NCI-H1105 (cell line): Measurements from ENCODE around the gene COL23A1.

Source experiments
- DNase-seq: peaks from one replicate; lab custom pipeline; 2025; lab: John Stamatoyannopoulos, UW

COL23A1 gene

DNA sequence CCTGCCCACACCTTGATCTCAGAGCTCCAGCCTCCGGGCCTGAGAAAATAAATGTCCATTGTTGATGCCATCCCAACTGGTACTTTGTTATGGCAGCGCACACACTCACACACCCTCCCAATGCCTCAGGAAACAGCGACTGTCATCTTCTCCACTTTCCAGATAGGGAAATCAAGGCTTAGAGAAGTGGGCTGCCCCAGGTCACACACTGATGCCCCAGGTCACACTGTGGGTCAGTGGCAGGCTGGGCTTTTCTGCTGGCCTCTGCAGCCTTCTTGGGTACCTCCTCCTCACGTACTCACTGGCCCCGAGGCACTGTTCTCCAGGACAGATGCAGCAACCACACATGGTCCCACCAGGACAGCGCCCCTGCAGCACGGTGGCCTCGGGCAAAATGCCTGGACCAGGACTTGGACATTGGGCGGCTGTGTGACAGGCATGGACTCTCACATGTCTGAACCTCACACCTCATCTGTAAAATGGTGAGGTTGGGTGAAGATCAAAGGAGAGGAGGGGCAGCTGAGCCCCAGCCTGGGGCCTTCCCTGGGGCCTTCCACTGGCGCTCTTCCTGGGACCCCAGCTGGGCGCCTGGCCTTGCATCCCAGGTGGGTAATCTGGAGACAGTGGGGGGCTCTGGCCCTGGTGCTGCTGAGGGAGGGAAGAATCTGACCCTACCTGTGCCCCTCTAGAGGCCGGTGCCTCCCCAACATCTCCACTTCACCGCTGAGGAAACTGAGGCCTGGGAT is 156.0 kb downstream of the COL23A1 start:
- DNase-seq, result no peak

DNA sequence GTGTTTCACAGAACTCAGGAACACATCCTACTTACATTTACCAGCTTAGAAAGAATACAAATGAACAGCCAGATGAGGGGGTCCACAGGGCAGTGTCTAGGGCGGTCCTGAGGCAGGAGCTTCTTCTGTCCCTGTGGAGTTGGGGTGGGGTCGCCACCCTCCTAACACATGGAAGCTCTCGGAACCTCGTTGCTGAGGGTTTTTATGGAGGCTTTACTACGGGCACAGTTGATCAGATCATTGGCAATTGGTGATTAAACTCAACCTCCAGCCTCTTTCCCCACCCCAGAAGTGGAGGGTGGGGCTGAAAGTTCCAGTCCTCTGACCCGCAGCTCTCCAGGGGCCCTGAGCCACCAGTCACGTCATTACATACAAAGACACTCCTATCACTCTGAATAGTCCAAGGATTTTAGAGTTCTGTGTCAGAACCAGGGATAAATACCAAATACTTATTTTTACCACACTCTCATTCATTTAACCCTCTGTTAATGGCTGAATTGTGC is 156.9 kb downstream of the COL23A1 start:
- no peak for DNase-seq

DNA sequence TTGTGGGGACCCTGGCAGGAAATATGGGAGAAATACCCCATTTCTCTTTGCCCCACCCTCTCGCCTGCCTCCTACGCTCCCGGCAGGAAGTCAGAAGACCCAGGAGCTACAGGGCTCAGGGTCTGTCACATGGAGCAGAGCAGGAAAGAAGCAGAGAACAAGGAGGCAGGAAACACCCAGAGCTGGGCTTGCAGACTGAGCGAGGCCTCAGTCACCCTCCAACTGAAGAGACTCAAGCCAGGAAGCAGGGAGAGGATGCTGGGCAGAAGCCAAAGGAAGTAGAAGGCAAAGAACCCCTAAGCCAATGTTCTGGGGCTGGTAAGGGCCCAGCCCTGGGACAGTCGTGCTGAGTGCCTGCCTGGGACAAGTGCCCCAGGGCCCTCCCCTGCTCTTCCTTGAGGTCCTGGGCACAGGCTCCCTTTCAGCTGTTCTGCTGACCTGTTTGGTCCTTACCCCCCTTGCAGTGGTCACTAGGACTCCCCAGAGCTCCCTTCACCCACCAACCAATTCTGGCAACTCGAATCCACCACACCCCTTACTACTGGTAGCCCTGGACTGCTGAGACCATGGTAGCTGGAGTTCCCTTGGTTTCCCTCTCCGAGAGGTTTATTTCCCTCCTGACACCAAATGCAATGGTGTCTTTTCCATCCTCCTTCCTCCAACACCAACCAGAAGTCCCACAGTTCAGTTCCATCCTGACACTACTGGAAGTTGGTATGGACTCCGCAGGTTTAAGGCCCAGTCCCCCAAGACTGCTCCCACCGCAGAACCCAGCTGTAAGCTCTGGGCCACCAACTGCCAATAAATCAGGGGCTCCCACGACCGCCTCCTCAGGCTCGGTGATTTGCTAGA is 157.5 kb downstream of the COL23A1 start:
- no peak for DNase-seq

DNA sequence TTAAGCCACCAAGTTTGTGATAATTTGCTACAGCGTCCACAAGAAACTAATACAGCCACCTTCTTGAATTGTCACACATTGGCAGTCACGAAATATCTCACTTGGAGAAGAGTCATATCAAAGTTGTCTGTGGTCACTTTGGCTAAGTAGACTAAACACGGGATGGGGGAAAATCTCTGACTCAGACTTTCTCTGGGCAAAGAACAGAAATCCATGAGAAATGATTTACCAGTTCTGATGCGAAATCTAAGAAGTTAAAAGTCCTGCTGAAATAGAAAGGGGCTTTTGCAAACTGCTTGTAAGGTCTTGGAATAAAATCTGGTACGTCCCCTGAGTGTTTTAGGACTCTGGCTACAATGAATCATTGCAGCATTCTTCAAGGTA is 158.4 kb downstream of the COL23A1 start:
- no peak for DNase-seq

DNA sequence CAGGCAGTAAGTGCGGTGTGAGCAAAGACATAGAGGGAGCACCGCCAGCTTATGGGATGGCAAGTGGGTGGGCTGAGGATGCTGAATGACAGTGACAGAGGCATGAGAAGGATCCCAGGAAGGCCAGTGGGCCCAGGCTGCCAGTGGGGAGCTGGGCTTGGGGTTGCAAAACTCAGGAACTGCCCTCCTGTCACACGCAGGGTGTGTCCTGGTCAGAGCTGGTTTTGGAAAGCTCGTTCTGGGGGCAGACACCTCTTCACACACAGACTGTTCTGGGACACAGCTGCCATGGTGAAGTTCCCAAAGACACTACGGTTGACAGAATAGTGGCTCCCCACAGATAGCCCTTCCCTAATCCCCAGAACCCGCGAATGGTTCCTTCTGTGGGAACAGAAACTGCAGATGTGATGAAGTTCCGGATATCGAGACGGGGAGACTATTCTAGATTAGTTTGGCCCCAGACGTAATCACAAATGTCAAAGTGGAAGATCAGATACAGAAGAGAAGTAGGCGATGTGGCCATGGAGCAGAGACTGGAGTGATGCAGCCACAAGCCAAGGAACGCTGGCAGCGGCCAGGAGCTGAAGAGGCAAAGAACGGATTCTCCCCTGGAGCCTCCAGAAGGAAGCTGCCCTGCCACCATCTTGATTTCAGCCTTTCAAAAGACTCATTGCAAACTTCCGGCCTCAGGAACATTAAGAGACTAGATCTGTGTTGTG is 159.0 kb downstream of the COL23A1 start:
- DNase-seq, result no peak

DNA sequence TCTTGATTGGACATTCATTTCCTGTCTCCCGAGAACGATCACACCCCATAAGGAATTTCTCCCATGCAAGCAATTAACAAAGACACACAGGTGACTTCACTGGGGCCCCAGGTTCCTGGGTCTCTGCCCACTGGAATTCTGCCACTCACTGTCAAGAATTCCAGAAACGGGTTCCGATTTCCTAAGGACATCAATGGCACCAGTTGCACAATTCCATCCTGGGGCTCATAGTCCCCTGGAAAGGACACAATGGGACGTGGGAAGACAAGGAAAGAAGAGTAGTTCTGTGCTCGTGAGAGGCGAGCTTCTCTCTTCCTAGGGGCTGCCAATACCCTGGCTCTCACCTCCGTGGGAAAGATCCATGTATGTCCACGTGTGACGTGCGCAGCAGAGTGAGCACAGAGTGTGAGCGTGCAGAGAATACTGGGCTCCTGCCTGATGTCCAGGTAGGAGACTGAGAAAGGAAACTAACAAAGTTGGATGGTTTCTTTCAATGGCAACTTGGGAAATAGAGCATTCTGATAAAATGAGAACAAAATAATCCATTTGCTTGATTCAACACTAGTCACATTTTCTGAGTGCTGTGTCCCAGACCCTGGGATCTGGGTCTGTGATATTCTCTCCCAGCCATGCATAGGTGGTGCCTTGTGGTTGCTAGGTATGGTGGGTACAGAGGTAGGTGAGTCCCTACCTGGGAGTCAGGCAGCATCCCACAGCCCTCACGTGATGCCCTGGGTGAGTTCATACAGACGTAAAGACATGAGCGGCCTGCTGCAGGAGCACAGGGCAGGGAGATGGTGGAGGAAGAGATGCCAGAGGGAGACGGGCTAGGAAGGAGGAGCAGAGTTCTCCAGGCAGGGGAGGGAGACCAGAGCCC is 159.8 kb downstream of the COL23A1 start:
- DNase-seq, result no peak

DNA sequence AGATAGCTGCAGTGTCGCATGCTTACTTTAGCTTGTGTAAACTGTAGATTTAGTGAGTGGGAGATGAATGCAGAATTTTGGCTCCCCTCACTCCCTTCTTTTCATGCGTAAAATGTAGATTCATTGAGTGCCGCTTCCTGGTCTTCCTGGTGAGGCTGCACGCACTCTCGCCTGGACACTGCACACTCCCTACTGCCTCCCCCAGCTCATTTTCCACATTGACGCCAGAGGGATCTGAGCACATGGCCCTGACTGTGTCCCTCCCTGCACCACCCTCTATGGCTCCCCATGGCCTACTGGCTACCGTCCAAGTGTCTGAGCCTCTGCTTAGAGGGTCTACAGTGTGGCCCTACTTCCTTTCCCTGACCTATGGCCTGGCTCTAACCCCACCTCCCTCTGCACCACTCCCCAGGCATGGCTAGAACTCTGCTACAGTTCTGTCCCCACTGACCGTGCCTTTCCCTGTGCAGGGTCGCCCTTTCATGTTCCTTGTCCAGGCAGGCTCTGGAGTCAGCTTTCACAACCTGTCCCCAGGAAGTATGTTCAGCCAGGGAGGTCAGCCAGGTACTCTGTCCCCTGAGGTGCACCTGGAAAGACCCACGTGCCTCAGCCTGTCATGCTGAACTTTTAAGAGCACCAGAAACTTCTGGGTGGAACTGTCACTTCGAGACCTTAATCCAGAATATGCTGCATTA is 160.6 kb downstream of the COL23A1 start:
- no peak for DNase-seq

DNA sequence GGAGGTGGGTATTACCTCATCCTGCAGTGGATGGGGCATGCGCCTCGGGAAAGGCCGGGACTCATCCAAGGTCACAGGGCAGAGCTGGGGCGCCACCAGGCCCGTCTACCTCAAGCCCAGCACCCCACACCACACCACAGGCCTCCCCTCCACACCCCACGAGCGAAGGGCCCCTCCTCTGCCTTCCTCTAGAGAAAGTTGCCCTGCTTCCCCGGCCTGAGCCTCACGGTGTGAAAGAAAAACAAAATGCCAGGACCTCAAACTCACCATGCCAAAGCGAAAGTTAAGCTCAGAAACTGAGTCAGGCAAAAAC is 161.1 kb downstream of the COL23A1 start:
- no peak for DNase-seq

DNA sequence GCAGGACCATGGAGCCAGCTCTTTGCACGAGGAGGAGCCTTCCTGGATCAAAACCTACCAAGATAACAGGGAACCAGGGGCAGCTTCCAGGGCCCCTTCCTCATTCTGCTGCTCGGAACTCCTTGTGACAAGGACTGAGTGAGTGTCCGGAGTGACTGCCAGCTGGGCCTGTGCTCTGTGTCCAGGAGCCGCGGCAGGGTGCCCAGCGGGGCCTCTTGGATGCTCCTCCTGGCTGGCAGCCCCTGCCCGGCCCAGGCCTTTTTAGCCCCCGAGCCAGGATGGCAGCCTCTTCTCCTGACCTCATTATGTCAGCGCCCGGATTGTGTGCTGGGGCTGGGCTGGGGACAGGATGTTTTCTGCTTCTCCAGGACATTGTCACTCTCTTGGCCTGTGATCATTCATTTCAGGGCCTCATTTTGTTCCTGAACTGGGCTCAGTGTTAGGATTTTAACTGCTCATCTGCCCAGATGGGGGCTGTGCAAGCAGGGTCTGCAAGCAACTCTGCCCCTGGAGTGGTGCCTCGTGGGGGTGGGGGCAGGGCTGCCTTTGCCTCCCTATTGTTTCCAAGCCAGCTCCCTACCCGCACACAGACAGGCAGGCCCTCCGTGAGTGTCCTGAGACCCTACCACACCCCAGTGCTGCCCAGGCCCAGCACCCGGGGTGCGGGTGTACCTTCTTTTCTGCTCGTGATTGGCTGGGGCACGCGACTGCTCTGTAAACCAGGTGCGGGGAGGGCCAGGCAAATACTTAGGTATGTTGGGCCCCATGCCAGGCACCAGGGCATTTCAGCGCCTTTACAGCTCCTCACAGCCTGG is 161.6 kb downstream of the COL23A1 start:
- DNase-seq, result no peak

DNA sequence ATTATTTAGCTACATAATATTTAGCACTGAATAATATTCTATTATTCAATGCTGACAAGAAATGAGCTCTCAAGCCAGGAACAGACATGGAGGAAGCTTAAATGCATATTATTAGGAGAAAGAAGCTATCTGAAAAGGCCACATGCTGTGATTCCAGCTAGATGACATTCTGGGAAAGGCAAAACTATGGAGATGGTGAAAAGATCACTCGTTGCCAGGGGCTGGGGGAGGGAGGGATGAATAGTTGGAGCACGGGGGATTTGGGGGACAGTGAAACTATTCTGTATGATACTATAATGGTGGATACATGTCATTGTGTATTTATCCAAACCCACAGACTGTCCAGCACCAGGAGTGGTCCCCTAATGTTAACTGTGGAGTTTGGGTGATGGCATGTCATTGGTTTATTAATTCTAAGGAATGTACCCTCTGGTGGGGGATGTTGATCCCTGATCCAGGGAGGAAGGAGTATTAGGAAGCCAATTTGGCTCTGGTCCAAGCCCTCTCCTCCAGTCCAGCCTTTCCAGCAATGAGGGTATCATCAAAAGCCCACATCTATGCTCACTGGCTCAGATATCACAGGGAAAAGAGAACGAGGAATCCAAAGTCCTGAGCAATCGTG is 162.5 kb downstream of the COL23A1 start:
- no peak for DNase-seq

DNA sequence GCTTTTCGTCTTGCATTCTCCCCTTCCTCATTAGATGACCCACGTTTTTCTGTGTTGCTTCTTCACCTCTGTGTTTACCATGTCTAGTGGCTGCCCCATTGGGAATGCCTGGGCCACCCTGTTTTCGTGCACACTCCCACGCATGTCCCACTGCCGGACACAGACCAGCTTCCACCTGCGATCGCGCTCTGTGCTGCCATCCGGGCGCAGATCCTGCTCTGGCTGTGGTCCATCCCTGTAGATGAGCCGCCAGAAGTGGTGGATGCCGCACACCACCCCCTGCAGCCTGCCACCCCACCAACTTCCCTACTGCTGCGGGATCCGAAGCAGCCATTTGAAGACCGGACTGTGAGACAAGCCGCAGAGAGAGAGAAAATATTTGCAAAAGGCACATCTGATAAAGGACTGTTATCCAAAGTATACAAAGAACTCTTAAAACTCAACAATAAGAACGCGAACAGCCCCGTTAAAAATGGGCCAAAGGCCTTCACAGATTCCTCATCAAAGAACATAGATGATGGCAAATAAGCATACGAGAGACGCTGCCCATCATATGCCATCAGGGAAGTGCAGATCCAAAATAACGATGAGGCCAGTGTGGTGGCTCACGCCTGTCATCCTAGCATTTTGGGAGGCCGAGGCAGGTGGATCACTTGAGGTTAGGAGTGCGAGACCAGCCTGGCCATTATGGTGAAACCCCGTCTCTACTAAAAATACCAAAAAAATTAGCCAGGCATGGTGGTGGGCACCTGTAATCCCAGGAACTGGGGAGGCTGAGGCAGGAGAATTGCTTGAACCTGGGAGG is 163.7 kb downstream of the COL23A1 start:
- no peak for DNase-seq

DNA sequence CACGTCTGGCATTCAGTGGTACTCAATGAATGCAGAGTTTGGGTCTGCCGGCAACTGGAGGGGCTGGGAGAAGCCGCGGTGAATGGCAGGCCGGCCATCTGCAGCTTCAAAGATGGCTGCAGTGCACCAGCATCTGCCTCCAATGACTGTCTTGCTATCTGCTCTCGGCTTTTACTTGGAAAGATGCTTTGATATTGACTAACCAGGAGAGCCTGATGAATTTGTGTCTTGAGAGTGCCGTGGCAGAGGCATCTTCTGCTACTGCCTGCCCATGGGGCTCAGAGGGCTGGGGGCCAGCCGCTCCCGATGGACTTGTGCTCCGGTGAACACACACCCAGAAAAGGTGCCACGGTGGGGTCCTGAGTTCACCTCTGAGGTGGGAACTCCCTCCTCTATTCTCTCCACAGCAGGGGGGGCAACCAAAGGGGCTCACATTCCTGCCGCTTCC is 164.5 kb downstream of the COL23A1 start:
- no peak for DNase-seq

DNA sequence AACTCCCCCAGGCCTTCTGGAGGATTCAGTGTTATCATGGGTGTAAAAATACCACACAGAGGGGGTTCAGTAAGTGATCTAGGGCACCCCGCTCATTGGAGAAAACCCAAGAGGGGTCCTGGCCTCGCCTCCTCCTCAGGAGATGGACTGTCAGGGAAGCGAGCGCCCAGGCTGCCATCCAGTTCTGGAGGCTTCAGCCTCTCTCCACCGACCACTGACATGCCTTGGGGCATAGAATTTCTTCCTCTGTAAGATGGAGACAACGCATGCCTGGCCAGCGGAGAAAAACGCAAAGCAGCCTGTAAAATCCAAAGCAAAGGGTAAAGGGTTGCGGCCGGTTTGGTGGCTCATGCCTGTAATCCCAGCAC is 165.4 kb downstream of the COL23A1 start:
- no peak for DNase-seq

DNA sequence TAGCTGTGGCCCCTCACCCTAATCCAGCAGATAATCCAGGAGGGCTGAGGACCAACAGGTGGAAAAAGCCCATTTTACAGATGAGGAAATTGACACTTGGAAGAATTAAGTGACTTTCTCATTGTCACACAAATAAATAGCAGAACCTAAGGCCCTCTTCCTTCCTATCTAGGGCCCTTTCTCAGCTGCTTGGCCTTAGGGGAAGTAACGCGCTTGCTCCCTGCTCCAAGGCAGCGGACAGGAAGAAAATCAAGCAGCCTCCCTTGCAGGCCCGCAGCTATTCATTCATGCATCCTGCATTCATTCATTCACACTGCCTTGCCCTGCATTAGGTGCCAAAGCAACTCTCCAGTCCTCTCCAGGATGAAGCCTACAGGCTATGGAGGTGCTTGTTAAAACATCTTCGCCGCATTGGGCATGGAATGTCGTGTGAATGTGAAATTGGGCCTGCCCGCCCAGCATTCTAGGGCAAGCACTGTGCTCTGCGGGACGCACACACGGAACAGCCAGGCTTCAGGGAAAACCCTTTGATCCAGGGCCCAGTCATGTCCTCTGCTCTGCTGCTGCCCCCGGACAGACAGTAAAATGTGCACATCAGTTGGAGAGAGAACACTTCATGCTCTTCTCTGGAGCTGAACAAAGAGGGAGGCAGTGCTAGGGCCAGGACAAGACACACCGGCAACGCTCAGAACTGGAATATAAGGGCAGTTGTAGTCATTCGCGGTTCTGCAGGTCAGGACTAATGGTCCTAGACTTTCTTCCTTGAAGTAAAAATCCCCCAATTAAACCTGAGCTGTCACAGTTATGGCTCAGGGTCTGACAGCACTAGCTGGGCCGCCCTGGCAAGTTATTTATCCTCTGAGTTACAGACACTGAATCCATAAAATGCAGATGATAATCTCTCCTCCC is 166.0 kb downstream of the COL23A1 start:
- no peak for DNase-seq

DNA sequence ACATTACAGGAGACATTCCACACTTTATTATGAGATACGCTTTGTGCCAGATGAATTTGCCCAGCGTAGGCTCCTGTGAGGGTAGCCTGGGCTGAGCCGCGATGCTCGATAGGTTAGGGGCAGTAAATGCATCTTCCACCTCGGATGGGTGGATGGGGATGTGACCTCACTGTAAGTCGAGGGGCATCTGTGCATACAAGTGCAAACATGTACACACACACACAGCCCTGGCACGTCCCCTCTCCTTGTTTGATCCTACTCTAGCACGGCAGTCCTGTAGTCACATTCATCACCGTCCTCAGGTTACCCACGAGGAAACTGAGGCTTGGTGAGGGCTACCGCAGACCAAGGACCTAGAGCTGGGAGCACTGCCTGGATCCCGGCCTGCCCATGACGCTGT is 166.8 kb downstream of the COL23A1 start:
- no peak for DNase-seq

DNA sequence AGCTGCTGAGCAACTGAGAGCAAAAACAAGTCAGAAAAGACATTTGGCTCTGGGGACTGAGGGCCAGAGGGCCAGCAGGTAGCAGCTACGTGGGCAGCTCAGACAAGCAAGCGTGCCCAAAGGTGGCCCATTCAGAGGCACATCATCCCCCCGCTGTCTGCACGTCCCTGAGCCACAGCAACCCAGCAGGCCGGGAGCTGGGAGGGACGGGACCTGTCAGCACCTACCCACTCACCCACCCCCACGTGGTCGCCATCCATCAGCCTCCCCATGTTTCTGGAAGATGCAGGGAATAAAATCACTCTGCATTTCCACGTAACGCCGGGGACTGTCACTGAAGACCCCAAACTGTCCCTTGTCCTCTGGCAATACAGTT is 167.8 kb downstream of the COL23A1 start:
- no peak for DNase-seq

DNA sequence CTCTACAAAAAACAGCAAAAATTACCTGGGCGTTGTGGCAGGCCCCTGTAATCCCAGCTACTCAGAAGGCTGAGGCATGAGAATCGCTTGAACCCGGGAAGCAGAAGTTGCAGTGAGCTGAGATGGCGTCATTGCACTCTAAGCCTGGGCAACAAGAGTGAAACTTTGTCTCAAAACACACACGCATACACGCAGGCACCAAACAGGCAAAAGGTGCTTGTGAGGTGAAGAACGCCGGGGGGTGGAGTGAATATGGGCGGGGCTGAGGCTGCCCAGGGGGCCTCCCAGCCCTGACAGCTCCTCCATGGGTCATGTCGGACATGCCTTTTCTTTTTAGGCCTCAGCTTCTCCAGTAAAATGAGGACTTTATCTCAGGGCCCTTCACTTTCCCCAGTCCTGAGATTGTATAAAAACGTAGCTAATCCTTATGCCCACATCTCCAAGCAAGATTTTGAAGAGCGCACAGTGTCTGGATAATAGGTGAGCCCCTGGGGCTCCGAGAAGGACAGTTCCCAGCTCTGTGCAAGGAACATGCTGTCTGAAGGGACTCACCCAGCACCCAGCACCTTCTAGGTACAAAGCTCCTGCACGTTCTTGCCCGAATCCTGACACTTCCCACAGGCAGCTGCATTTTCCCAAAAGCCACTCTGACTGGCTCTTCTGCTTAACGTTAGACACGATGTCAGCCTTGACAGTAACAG is 168.3 kb downstream of the COL23A1 start:
- no peak for DNase-seq
